GM19452 (cell line): ENCODE results near the gene ATE1.
"Not testable (repeated sequence)": the region's sequence is repeated elsewhere in the genome, so short reads cannot be mapped to it uniquely, and the experiment has no call there.

ENCODE experiments used
- ATAC-seq: cut with Tn5 transposase; IDR thresholded peaks from one replicate; pipeline ENCODE4 v1.9.1; 2021; ENCODE audit not compliant: unreplicated experiment

The ATE1 gene

GRCh38 chr10:121699703-121700102, 228.1 kb downstream of the ATE1 start:
- ATAC-seq: not testable (repeated sequence)

GRCh38 chr10:121698902-121699301, 228.9 kb downstream of the ATE1 start:
- no peak for ATAC-seq

- no peak for ATAC-seq
These were observed 229.5 kb downstream of the ATE1 start for GRCh38 chr10:121698336-121698735.

GRCh38 chr10:121696854-121697253, 231.0 kb downstream of the ATE1 start:
- no peak for ATAC-seq

GRCh38 chr10:121695731-121696464, 231.9 kb downstream of the ATE1 start:
- ATAC-seq: no peak

- no peak for ATAC-seq
These were observed 232.7 kb downstream of the ATE1 start for GRCh38 chr10:121694966-121695643.

- no peak for ATAC-seq
These were observed 233.4 kb downstream of the ATE1 start for GRCh38 chr10:121694327-121694965.

- ATAC-seq: no peak
These were observed 235.2 kb downstream of the ATE1 start for GRCh38 chr10:121692626-121693025.

GRCh38 chr10:121690970-121691369, 236.9 kb downstream of the ATE1 start:
- ATAC-seq: no peak
